ENCODE measurements around the gene MEIS3.

The MEIS3 gene

DNA sequence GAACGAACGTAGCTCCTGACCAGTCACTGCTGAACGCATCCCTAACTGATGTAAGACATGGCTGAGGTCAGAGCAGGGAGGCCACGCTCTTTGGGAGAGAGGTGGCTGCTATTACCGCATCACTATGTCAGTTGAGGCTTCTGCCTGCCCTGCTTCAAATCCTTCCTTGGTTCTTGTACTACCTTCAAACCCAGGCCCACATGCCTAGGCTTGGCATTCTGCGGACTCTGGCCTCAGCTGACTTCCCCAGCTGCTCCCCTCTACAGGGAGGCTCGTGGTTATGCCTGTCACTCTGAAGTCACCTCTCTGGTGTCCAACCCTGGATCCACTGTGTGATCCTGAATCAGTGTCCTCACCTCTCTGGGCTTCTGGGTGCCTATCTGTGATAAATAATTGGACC is 14.8 kb upstream of the MEIS3 start:
- no peak overlapping the region for H3K4ac ChIP-seq (ENCODE audit: low read depth, low read length)
- no peaks in the 10 kb centered on the region for H3K79me1 ChIP-seq (ENCODE audit: low read length)

DNA sequence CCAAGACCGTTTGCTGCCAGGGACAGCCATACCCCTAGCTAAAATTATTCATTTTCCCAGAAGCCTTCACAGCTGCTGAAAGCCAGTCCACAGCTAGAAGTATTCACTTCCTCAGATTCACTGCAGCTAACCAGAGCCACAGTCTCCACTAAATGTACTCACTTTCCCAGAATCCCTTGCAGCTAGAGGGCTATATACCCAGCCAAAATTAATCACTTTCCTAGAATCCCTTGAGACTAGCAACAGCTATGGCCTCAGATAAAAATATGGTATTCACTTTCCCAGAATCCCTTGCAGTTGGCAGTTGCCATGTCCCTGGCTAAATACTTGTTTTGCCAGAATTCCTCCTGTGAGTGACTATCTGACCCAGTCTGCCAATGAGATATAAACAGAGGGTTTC is 13.8 kb upstream of the MEIS3 start:
- Histone ChIP-seq H3K79me1 (ENCODE audit: low read length) (no peaks in the 10 kb centered on the region), H3K27ac (ENCODE audit: low read depth, low read length) (no peak overlapping the region), H2AK5ac (ENCODE audit: low read length) (no peak overlapping the region), H3K4me2 (ENCODE audit: low read length) (no peak overlapping the region), H2BK120ac (ENCODE audit: low read depth, low read length) (no peak overlapping the region), H3K36me3 (ENCODE audit: control insufficient read depth, insufficient read depth, low read length) (no peaks in the 10 kb centered on the region), H3K4me3 (ENCODE audit: low read length) (no peak overlapping the region), H2BK15ac (replicated peaks; ENCODE audit: low read depth) (no peak overlapping the region), H3K4me1 (ENCODE audit: control insufficient read depth, low read depth, low read length) (peaks cover 3% of the 10 kb centered on the region), H3K27me3 (ENCODE audit: insufficient read depth, low read length, poor library complexity) (no peaks in the 10 kb centered on the region), H4K8ac (ENCODE audit: low read depth, low read length) (no peak overlapping the region), H2BK5ac (ENCODE audit: low read length) (no peak overlapping the region), H3K18ac (ENCODE audit: low read length) (no peak overlapping the region), H3K56ac (ENCODE audit: low read length) (no peak overlapping the region), H3K79me2 (ENCODE audit: control insufficient read depth, insufficient read depth, low read length) (no peaks in the 10 kb centered on the region), H3K4ac (ENCODE audit: low read depth, low read length) (no peak overlapping the region), H3K23ac (ENCODE audit: low read length) (no peak overlapping the region), H4K5ac (ENCODE audit: low read length) (no peak overlapping the region), H3K9ac (ENCODE audit: low read length) (no peak overlapping the region)
- WGBS (ENCODE audit: extremely low coverage, insufficient coverage, low lambda C conversion rate) = no CpG with 5 or more reads among the region's 1 CpG
- no peak for DNase-seq

More for the DNA sequence above, 14.8 kb upstream of the MEIS3 start:
- DNase-seq = no peak
- Histone ChIP-seq H3K4me3 (ENCODE audit: low read length) (no peak overlapping the region), H3K9ac (ENCODE audit: low read length) (no peak overlapping the region), H3K23ac (ENCODE audit: low read length) (no peak overlapping the region), H2BK120ac (ENCODE audit: low read depth, low read length) (no peak overlapping the region), H2BK5ac (ENCODE audit: low read length) (no peak overlapping the region), H4K5ac (ENCODE audit: low read length) (no peak overlapping the region), H3K56ac (ENCODE audit: low read length) (no peak overlapping the region), H3K4me1 (ENCODE audit: control insufficient read depth, low read depth, low read length) (no peaks in the 10 kb centered on the region), H2AK5ac (ENCODE audit: low read length) (no peak overlapping the region), H3K27ac (ENCODE audit: low read depth, low read length) (no peak overlapping the region), H2BK15ac (replicated peaks; ENCODE audit: low read depth) (no peak overlapping the region), H3K27me3 (ENCODE audit: insufficient read depth, low read length, poor library complexity) (no peaks in the 10 kb centered on the region), H4K8ac (ENCODE audit: low read depth, low read length) (no peak overlapping the region), H3K36me3 (ENCODE audit: control insufficient read depth, insufficient read depth, low read length) (no peaks in the 10 kb centered on the region), H3K4me2 (ENCODE audit: low read length) (no peak overlapping the region), H3K18ac (ENCODE audit: low read length) (no peak overlapping the region), H3K79me2 (ENCODE audit: control insufficient read depth, insufficient read depth, low read length) (no peaks in the 10 kb centered on the region)
- WGBS (ENCODE audit: extremely low coverage, insufficient coverage, low lambda C conversion rate) = no CpG with 5 or more reads among the region's 7 CpGs

DNA sequence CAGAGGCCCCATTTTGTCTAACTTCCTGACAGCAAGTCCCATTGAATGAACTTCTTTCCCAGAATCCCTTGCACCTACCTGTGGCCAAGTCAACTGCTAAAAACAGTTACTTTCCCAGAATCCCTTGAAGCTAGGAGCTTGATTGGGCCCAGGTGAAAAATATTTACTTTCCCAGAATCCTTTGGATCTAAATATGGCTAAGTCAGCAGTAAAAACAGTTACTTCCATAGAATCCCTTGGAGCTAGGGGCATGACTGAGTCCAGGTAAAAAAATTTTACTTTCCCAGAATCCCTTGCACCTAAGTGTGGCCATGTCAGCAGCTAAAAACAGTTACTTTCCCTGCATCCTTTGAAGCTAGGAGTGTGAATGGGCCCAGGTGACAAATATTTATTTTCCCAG is 13.2 kb upstream of the MEIS3 start:
- no peak overlapping the region for H2BK120ac ChIP-seq (ENCODE audit: low read depth, low read length)
- no peak overlapping the region for H3K9ac ChIP-seq (ENCODE audit: low read length)
- no peak overlapping the region for H2BK15ac ChIP-seq (replicated peaks; ENCODE audit: low read depth)
- no peak overlapping the region for H3K4ac ChIP-seq (ENCODE audit: low read depth, low read length)
- H3K27ac ChIP-seq (ENCODE audit: low read depth, low read length) = no peak overlapping the region
- no peak overlapping the region for H3K4me2 ChIP-seq (ENCODE audit: low read length)
- no peak overlapping the region for H3K23ac ChIP-seq (ENCODE audit: low read length)
- H3K79me2 ChIP-seq (ENCODE audit: control insufficient read depth, insufficient read depth, low read length) = no peaks in the 10 kb centered on the region
- H3K27me3 ChIP-seq (ENCODE audit: insufficient read depth, low read length, poor library complexity) = no peaks in the 10 kb centered on the region
- no peak overlapping the region for H4K8ac ChIP-seq (ENCODE audit: low read depth, low read length)
- no peak overlapping the region for H2AK5ac ChIP-seq (ENCODE audit: low read length)
- no peaks in the 10 kb centered on the region for H3K36me3 ChIP-seq (ENCODE audit: control insufficient read depth, insufficient read depth, low read length)
- no peak for DNase-seq
- no peak overlapping the region for H3K18ac ChIP-seq (ENCODE audit: low read length)
- no peak overlapping the region for H3K4me3 ChIP-seq (ENCODE audit: low read length)
- H3K4me1 ChIP-seq (ENCODE audit: control insufficient read depth, low read depth, low read length) = peaks cover 3% of the 10 kb centered on the region
- H3K79me1 ChIP-seq (ENCODE audit: low read length) = no peaks in the 10 kb centered on the region
- H2BK5ac ChIP-seq (ENCODE audit: low read length) = no peak overlapping the region
- no peak overlapping the region for H4K5ac ChIP-seq (ENCODE audit: low read length)
- no peak overlapping the region for H3K56ac ChIP-seq (ENCODE audit: low read length)

DNA sequence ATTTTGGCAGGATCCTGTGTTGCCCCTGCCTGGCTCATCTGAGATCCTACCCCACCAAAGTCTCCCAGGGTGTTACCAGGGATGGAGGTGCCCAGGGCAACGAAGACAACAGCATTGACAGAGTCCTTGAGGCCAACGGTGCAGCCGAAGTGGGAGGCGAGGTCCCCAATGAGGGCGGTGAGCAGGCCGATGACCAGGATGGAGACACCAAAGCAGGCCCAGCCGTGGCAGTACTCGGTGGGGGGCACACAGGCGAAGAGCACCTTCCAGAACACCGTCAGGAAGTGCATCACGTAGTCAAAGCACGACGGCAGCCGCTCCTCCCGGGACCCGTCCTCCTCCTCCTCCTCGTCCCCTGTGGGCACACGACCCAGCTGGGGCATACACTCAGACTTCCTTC is 12.8 kb upstream of the MEIS3 start:
- no peak for DNase-seq
- Histone ChIP-seq H3K4me3 (ENCODE audit: low read length) (no peak overlapping the region), H4K8ac (ENCODE audit: low read depth, low read length) (no peak overlapping the region), H3K79me1 (ENCODE audit: low read length) (no peaks in the 10 kb centered on the region), H3K36me3 (ENCODE audit: control insufficient read depth, insufficient read depth, low read length) (no peaks in the 10 kb centered on the region), H2BK120ac (ENCODE audit: low read depth, low read length) (no peak overlapping the region), H3K4me2 (ENCODE audit: low read length) (no peak overlapping the region), H3K79me2 (ENCODE audit: control insufficient read depth, insufficient read depth, low read length) (no peaks in the 10 kb centered on the region), H3K18ac (ENCODE audit: low read length) (no peak overlapping the region), H2AK5ac (ENCODE audit: low read length) (no peak overlapping the region), H3K9ac (ENCODE audit: low read length) (no peak overlapping the region), H3K23ac (ENCODE audit: low read length) (no peak overlapping the region), H4K5ac (ENCODE audit: low read length) (no peak overlapping the region), H3K56ac (ENCODE audit: low read length) (no peak overlapping the region), H2BK5ac (ENCODE audit: low read length) (no peak overlapping the region), H3K4me1 (ENCODE audit: control insufficient read depth, low read depth, low read length) (peaks cover 3% of the 10 kb centered on the region), H3K4ac (ENCODE audit: low read depth, low read length) (no peak overlapping the region), H2BK15ac (replicated peaks; ENCODE audit: low read depth) (no peak overlapping the region), H3K27ac (ENCODE audit: low read depth, low read length) (no peak overlapping the region), H3K27me3 (ENCODE audit: insufficient read depth, low read length, poor library complexity) (no peaks in the 10 kb centered on the region)
- no CpG with 5 or more reads among the region's 18 CpGs for WGBS (ENCODE audit: extremely low coverage, insufficient coverage, low lambda C conversion rate)

DNA sequence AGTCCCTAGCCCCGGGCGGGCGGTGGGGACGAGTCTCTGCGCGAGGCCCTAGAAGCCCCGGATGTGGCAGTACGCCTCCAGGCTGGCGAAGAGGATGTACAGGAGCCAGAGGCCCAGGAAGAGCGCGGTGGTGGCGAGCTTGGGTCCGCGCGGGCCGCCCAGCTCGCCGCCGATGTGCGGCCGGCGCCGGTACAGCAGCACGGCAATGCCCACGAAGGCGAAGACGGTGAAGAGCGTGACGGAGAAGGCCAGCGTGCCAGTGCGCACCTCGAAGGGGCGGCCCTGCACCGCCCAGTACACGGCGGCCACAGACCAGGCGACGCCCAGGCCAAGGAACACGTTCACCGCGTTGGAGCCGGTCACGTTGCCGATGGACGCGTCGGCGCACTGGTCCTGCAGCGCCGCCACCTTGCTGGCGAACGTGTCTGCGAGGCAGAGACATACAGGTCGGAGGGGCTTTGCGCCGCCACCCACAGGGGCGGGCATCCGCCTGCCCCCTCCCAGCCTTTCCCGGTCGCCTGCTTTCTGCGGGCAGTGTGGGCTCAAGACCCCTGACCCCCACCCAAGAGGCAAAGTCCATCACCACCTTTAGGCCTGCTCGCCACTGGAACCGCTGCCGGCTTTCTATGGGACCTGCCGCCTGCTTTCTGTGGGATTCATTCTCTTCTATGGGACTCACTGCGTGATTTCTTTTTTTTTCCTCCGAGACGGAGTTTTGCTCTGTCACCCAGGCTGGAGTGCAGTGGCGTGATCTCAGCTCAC is 10.9 kb upstream of the MEIS3 start:
- Histone ChIP-seq H3K36me3 (ENCODE audit: control insufficient read depth, insufficient read depth, low read length) (no peaks in the 10 kb centered on the region), H3K4me1 (ENCODE audit: control insufficient read depth, low read depth, low read length) (peaks cover 3% of the 10 kb centered on the region), H2BK120ac (ENCODE audit: low read depth, low read length) (no peak overlapping the region), H3K23ac (ENCODE audit: low read length) (peak overlapping the region; percentile 90), H2AK5ac (ENCODE audit: low read length) (no peak overlapping the region), H3K4me3 (ENCODE audit: low read length) (no peak overlapping the region), H3K79me2 (ENCODE audit: control insufficient read depth, insufficient read depth, low read length) (no peaks in the 10 kb centered on the region), H3K4me2 (ENCODE audit: low read length) (peak overlapping the region; percentile 61), H4K8ac (ENCODE audit: low read depth, low read length) (no peak overlapping the region), H2BK15ac (replicated peaks; ENCODE audit: low read depth) (no peak overlapping the region), H4K5ac (ENCODE audit: low read length) (no peak overlapping the region), H3K4ac (ENCODE audit: low read depth, low read length) (no peak overlapping the region), H3K9ac (ENCODE audit: low read length) (peak overlapping the region; percentile 63), H3K27me3 (ENCODE audit: insufficient read depth, low read length, poor library complexity) (no peaks in the 10 kb centered on the region), H2BK5ac (ENCODE audit: low read length) (no peak overlapping the region), H3K27ac (ENCODE audit: low read depth, low read length) (no peak overlapping the region), H3K56ac (ENCODE audit: low read length) (peak overlapping the region; percentile 95), H3K79me1 (ENCODE audit: low read length) (no peaks in the 10 kb centered on the region), H3K18ac (ENCODE audit: low read length) (no peak overlapping the region)
- DNase-seq = peak; percentile 71
- no CpG with 5 or more reads among the region's 69 CpGs for WGBS (ENCODE audit: extremely low coverage, insufficient coverage, low lambda C conversion rate)

Data from mesendoderm (in vitro differentiated cells).